NCI-H1694 treated with DMSO at 0.1 percent for 48 hours (cell line): ENCODE results near the gene NECTIN3.

ENCODE experiments used
- DNase-seq: peaks from one replicate; lab custom pipeline; 2025; lab: John Stamatoyannopoulos, UW

NECTIN3 gene

GRCh38 chr3:111084911-111085310, 13.3 kb downstream of the NECTIN3 start:
- no peak for DNase-seq

GRCh38 chr3:111087924-111088469, 16.4 kb downstream of the NECTIN3 start:
- DNase-seq = no peak

GRCh38 chr3:111096487-111097209, 25.0 kb downstream of the NECTIN3 start:
- no peak for DNase-seq

GRCh38 chr3:111103807-111104206, 32.2 kb downstream of the NECTIN3 start:
- no peak for DNase-seq

GRCh38 chr3:111106993-111107661, 35.5 kb downstream of the NECTIN3 start:
- no peak for DNase-seq

GRCh38 chr3:111107662-111108035, 36.0 kb downstream of the NECTIN3 start:
- DNase-seq = no peak

- DNase-seq = no peak
Observed at GRCh38 chr3:111112913-111113312, 41.3 kb downstream of the NECTIN3 start.

- no peak for DNase-seq
Observed at GRCh38 chr3:111128884-111129283, 57.3 kb downstream of the NECTIN3 start.

GRCh38 chr3:111130827-111131226, 59.2 kb downstream of the NECTIN3 start:
- DNase-seq = no peak

GRCh38 chr3:111134302-111134701, 62.7 kb downstream of the NECTIN3 start:
- DNase-seq = no peak

GRCh38 chr3:111151438-111151837, 79.8 kb downstream of the NECTIN3 start:
- DNase-seq = no peak

GRCh38 chr3:111152496-111152895, 80.9 kb downstream of the NECTIN3 start:
- no peak for DNase-seq

GRCh38 chr3:111156517-111156916, 84.9 kb downstream of the NECTIN3 start:
- DNase-seq = no peak

GRCh38 chr3:111159391-111159790, 87.8 kb downstream of the NECTIN3 start:
- DNase-seq = no peak

- DNase-seq = no peak
Observed at GRCh38 chr3:111164621-111165020, 93.0 kb downstream of the NECTIN3 start.

GRCh38 chr3:111165411-111165810, 93.8 kb downstream of the NECTIN3 start:
- DNase-seq = no peak

- no peak for DNase-seq
Observed at GRCh38 chr3:111173328-111173900, 101.8 kb downstream of the NECTIN3 start.

- DNase-seq = no peak
Observed at GRCh38 chr3:111173906-111174305, 102.3 kb downstream of the NECTIN3 start.

GRCh38 chr3:111190518-111190917, 118.9 kb downstream of the NECTIN3 start:
- DNase-seq = no peak

- no peak for DNase-seq
Observed at GRCh38 chr3:111193472-111193871, 121.9 kb downstream of the NECTIN3 start.

GRCh38 chr3:111194048-111194447, 122.4 kb downstream of the NECTIN3 start:
- no peak for DNase-seq

- DNase-seq = no peak
Observed at GRCh38 chr3:111197485-111197884, 125.9 kb downstream of the NECTIN3 start.

- no peak for DNase-seq
Observed at GRCh38 chr3:111200027-111200426, 128.4 kb downstream of the NECTIN3 start.
